Fibroblast of villous mesenchyme (primary cell): ENCODE results near the gene ATF7. TPM values are rescaled to one million over a fixed set of nuclear protein-coding genes. Genes with fewer than 3 reads are reported as not detected.

Experiments used
- DNase-seq: peaks from one replicate; pipeline ENCODE4 v3.0.0-alpha.2; 2010; ENCODE audit warnings: low read depth
- H3K4me3 ChIP-seq: 2 replicates; pipeline ENCODE4 v1.5.1; 2011; ENCODE audit warnings: low read depth, mild to moderate bottlenecking, low read length
- total RNA-seq: library from RNA; depleted of rRNA; stranded (reverse); fragments of >200 nt; gene quantifications from 2 replicates; pipeline ENCODE4 v1.2.3, GENCODE V29; 2012
- TF ChIP-seq, protein P1 (sequence below): IDR thresholded peaks from 2 replicates; pipeline ENCODE4 v1.5.1; 2012; ENCODE audit warnings: low read depth, mild to moderate bottlenecking, low read length; ENCODE audit not compliant: insufficient read depth

ATF7 gene
- total RNA-seq, 1 donor, result 14.7 TPM

DNA sequence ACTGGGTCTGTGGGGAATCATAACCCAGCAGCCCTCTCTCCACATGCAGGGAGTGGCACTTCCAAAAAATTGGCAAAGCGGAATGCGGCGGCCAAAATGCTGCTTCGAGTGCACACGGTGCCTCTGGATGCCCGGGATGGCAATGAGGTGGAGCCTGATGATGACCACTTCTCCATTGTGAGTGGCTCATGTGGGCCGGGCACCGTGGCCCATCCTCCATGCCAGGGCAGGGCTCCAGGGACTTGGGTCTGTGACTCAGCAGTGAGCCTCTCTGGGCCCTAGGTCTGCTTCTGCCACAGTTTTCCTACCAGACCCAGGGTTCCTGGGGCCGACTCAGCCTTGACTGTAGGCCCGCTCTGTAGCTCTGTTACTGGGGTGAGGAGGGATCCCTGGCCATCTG is 121.1 kb downstream of the ATF7 start:
- TF ChIP-seq, protein P1, sequence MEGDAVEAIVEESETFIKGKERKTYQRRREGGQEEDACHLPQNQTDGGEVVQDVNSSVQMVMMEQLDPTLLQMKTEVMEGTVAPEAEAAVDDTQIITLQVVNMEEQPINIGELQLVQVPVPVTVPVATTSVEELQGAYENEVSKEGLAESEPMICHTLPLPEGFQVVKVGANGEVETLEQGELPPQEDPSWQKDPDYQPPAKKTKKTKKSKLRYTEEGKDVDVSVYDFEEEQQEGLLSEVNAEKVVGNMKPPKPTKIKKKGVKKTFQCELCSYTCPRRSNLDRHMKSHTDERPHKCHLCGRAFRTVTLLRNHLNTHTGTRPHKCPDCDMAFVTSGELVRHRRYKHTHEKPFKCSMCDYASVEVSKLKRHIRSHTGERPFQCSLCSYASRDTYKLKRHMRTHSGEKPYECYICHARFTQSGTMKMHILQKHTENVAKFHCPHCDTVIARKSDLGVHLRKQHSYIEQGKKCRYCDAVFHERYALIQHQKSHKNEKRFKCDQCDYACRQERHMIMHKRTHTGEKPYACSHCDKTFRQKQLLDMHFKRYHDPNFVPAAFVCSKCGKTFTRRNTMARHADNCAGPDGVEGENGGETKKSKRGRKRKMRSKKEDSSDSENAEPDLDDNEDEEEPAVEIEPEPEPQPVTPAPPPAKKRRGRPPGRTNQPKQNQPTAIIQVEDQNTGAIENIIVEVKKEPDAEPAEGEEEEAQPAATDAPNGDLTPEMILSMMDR, result no peak
- DNase-seq, result no peak
- H3K4me3 ChIP-seq, result no peak overlapping the region

DNA sequence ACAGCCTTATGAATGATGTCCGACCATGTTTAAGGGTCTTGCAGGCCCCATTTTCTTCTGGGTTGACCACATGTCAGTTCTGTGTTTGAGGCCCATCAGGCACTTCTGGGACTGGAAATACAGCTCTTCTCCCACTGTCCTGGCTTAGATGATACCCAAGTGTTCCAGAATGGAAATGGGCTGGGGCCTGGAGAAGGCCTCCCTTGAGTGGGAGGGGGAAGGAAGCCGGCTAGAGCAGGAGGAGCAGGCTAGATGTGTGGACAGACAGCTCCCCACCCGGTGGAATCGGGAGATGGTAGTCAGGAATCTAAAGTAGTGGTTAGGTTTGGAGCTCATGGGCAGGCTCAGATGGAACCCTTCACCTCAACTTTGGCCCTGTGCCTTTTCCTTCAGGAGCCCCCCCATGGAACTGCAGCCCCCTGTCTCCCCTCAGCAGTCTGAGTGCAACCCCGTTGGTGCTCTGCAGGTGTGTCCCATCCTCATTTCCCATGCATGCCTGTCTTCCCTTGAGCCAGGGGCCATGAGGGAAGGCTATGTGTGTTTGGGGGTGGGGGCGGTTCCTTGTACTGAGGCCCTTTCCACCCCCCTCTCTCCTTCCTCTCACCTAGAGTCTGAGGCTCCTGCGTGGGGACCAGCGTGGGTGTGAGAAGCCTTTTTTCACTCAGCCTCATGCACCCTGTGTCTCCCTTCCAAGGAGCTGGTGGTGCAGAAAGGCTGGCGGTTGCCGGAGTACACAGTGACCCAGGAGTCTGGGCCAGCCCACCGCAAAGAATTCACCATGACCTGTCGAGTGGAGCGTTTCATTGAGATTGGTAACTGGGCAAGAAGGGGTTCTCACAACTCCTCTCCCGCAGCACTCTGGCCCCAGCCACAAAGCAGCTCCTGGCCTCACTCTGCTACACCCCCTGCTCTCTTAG is 121.9 kb downstream of the ATF7 start:
- TF ChIP-seq, protein P1, result peak; percentile 14
- no peak overlapping the region for H3K4me3 ChIP-seq
- no peak for DNase-seq

DNA sequence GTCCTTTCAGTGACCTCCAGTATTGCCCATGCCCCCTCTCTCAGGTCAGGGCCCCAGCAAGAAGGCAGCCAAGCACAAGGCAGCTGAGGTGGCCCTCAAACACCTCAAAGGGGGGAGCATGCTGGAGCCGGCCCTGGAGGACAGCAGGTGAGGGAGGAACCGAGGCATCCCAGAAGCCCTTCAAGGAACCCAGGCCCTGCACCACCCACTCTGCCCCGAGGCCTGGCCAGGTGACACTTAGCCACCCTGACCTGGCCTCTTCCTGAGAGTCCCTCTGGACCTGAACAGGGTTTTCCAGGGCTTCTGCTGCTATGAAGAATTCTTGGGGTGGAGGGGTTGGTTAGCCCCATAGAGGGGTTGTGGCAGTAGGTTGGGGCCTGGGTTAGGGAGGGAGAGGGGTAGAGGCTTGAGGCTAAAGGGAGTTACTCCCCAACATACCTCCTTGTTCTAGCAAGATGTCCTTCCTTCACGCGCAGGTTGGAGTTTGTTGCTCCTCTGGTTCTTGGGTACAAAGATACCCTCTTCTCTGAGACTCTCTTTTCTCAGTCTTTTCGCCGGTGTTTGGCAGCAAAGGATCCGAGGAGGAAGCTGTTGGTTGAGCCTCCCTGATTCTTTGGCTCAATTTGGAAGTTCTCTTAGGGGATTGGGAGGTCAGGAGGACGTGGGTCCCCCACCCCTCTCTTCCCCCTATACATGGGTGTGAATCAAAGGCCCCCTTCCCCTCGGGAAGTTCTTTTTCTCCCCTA is 123.0 kb downstream of the ATF7 start:
- H3K4me3 ChIP-seq, result peak overlapping the region; percentile 15
- no peak for DNase-seq
- TF ChIP-seq, protein P1, result no peak

- TF ChIP-seq, protein P1, result no peak
- H3K4me3 ChIP-seq, result peak overlapping the region; percentile 73
- peak; percentile 57 for DNase-seq
Measured at GRCh38 chr12:53502331-53502730, 123.9 kb downstream of the ATF7 start.

- peak overlapping the region; percentile 73 for H3K4me3 ChIP-seq
- DNase-seq, result no peak
- TF ChIP-seq, protein P1, result no peak
Measured at GRCh38 chr12:53501615-53502181, 124.5 kb downstream of the ATF7 start.

DNA sequence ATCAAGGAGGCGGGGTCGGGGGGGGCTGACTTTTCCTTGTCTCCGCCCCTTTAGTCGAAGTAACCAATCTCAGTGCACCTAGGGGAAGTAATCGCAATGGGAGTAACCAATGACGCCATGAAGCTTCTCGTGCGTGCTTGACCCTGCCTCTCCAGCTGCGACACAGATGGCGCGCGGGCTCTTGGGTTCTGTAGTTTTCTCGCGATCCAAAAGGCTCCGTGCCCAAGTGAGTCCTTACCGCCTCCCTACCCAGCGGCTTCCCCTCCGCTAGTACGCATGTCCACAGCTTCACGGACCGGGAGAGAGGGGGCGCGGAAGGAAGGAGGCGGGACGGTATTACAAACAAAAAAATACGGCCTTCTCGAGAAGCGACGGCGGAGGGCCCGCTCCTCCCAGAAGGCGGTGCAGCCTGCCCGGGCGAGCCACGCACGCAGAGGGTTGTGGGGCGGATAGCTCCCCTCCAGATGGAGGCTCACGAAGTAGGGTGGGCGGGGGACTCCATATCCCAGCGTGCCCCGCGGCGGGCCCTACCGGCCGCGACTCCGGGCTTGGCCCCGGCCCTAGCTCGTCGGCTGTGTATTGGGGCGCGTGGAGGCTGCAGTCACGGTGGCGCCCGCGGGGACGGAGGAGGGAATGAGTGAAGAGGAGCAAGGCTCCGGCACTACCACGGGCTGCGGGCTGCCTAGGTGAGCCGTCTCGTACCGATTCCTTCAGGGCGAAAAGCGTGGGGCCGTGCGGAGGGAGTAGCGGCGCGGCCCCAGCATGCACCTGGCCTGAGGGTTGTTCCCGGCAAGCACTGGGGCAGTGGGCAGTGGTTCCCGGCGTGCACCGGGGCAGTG is 125.2 kb downstream of the ATF7 start, which contains the start of gene TARBP2:
TARBP2 (plus strand) TSS at position 508 of the 839 bp plus-strand sequence; CDS start at position 634, 126 bp downstream.
- peak; percentile 100 for DNase-seq
- TF ChIP-seq, protein P1, result no peak
- peak within 1 kb of the TSS; percentile 85 for H3K4me3 ChIP-seq
